Fibroblast of the aortic adventitia (primary cell): ENCODE data around the gene FUNDC1. TPM values are rescaled to one million over a fixed set of nuclear protein-coding genes. Genes with fewer than 3 reads are reported as not detected.

Experiments used
- DNase-seq: peaks from one replicate; pipeline ENCODE4 v3.0.0-alpha.2; 2010; ENCODE audit warnings: low read depth
- H3K4me3 ChIP-seq: 2 replicates; pipeline ENCODE4 v1.5.1; 2011; ENCODE audit warnings: low read depth, mild to moderate bottlenecking, control low read depth, low read length, moderate library complexity
- total RNA-seq: library from RNA; depleted of rRNA; stranded (reverse); fragments of >200 nt; gene quantifications from 2 replicates; pipeline ENCODE4 v1.2.3, GENCODE V29; 2012; ENCODE audit warnings: low replicate concordance
- TF ChIP-seq, protein P1 (sequence below): IDR thresholded peaks from 2 replicates; pipeline ENCODE4 v1.5.1; 2011; ENCODE audit warnings: mild to moderate bottlenecking, low read length, control low read depth, inconsistent platforms; ENCODE audit not compliant: insufficient read depth

FUNDC1 gene
- total RNA-seq, 1 donor, result 18.6 TPM

DNA sequence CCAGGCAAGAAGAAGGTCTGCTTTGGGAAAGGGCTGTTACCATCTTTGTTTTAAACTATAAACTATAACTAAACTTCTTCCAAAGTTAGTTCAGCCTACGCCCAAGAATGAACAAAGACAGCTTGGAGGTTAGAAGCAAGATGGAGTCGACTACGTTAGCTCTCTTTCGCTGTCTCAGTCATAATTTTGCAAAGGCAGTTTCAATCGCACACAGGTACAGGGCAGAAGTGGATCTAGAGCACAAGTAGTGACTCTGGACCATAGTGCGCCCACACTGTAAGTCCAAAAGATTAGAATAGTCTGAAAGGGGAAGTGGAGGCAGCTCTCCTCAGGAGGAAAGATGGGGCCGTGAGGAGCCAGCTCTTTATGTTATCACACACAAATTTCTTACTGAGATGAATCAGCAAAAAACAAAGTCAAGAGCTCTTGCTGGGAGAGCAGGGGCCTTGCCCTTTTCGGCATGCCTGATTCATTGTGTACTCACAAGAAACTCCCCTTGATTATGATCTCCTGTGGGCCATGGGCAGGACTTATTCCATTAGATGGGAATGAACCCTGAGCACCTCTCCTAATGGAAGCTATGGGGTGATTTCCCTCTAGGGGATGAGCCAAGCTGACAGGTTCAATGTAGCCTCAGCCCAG lies 58.6 kb downstream of the FUNDC1 start:
- no peak overlapping the region for H3K4me3 ChIP-seq
- DNase-seq, result peak; percentile 5
- TF ChIP-seq, protein P1, sequence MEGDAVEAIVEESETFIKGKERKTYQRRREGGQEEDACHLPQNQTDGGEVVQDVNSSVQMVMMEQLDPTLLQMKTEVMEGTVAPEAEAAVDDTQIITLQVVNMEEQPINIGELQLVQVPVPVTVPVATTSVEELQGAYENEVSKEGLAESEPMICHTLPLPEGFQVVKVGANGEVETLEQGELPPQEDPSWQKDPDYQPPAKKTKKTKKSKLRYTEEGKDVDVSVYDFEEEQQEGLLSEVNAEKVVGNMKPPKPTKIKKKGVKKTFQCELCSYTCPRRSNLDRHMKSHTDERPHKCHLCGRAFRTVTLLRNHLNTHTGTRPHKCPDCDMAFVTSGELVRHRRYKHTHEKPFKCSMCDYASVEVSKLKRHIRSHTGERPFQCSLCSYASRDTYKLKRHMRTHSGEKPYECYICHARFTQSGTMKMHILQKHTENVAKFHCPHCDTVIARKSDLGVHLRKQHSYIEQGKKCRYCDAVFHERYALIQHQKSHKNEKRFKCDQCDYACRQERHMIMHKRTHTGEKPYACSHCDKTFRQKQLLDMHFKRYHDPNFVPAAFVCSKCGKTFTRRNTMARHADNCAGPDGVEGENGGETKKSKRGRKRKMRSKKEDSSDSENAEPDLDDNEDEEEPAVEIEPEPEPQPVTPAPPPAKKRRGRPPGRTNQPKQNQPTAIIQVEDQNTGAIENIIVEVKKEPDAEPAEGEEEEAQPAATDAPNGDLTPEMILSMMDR, result no peak

DNA sequence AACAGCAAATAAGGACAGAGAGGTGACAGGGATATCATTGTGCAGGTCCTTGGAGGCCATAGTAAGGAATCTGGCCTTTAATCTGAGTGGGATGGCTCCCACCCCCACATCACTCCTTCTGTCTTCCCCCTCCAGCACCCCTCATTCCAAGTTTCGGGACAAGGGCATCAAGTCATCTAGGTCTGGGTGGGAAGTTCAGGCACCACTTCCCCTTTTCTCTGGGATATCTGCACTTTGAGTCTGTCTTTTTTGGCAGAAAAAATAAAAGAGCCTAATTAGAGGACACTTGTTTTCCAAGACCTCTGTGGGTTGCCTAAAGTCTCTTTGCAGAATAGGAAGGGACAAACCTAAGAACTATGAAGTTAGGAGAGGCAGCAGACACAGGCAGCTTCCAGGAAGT lies 60.1 kb downstream of the FUNDC1 start:
- TF ChIP-seq, protein P1, result no peak
- DNase-seq, result no peak

DNA sequence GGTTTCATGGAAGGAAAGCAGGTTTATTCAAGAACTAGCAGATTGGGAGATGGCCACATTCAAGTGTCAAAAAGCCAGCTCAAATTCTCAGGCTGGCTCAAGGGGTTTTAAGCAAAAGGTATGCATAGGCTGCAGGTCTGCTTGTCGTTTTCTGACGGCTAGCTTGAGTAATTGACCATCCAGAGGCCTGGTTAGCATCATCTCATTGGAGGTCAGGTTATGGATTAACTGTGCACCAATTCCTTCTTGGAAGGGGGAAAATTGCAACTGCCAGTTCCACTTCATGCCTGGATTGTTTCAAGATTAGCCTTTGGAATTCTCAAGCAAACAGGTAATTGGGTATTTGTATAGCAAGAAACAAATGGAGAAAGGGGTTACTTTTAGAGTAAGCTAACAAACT lies 62.1 kb downstream of the FUNDC1 start:
- DNase-seq, result no peak
- H3K4me3 ChIP-seq, result no peak overlapping the region
- TF ChIP-seq, protein P1, result no peak

More for the DNA sequence above, 60.1 kb downstream of the FUNDC1 start:
- H3K4me3 ChIP-seq, result no peak overlapping the region

DNA sequence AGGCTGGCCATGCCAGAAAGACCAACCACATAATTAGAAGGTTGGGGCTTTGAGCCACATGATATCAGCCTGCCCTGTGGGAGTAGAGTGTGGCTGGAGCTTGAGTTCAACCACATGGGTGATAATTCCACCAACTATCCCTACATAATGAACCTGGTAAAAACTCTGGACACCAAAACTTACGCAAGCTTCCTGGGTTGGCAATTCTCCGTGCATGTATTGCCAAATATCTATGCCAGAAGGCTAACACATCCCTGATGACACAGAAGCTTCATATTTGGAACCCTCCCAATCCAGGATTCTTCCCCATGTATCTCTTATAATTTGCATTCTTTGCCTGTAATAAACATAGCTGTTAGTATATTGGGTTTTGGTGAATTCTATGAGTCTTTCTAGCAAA lies 68.2 kb downstream of the FUNDC1 start:
- no peak overlapping the region for H3K4me3 ChIP-seq
- peak; percentile 23 for DNase-seq
- TF ChIP-seq, protein P1, result no peak

Other genes with a start within 250 kb of the FUNDC1 start
- 0.45 and 0.49 TPM in 2 replicates for gene EFHC2, start 199.2 kb downstream of the FUNDC1 start, total RNA-seq